Left ventricle myocardium superior (tissue), 1 donor: ENCODE data around the gene ERVV-1. TPM values are rescaled to one million over a fixed set of nuclear protein-coding genes. Genes with fewer than 3 reads are reported as not detected.
"Not testable (repeated sequence)": the region's sequence is repeated elsewhere in the genome, so short reads cannot be mapped to it uniquely, and the experiment has no call there.

Source experiments
- ATAC-seq: fragments of 200-7000 bp; cut with Tn5 transposase; one replicate; pipeline ENCODE4 v1.9.1; 2020; ENCODE audit warnings: mild to moderate bottlenecking, moderate library complexity
- DNase-seq: peaks from one replicate; pipeline ENCODE4 v3.0.0-alpha.2; 2020
- intact Hi-C: fragments of 100-400 bp; cut with micrococcal nuclease; formaldehyde crosslinking; loops from one replicate; pipeline ENCODE4 v1.11.0; 2022
- long read RNA-seq: library from polyadenylated mRNA; unstranded; transcript quantifications from one replicate; pipeline ENCODE4 v2.0.0, GENCODE V29; 2021
- total RNA-seq: library from RNA; stranded (reverse); fragmentation: NEBNext Ultra II Directional; extraction: Animal tissue kit (Norgen Biotek cat#: 25700); gene quantifications from one replicate; pipeline ENCODE4 v1.2.1, GENCODE V29; 2021
- donor health status: DM: no; HTN: yes; CAD: no; lungs with severe emphysema.

ERVV-1 gene, protein sequence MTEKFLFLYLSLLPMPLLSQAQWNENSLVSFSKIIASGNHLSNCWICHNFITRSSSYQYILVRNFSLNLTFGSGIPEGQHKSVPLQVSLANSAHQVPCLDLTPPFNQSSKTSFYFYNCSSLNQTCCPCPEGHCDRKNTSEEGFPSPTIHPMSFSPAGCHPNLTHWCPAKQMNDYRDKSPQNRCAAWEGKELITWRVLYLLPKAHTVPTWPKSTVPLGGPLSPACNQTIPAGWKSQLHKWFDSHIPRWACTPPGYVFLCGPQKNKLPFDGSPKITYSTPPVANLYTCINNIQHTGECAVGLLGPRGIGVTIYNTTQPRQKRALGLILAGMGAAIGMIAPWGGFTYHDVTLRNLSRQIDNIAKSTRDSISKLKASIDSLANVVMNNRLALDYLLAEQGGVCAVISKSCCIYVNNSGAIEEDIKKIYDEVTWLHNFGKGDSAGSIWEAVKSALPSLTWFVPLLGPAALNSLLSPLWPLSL
- total RNA-seq, result not detected
- long read RNA-seq, result 0 reads

DNA sequence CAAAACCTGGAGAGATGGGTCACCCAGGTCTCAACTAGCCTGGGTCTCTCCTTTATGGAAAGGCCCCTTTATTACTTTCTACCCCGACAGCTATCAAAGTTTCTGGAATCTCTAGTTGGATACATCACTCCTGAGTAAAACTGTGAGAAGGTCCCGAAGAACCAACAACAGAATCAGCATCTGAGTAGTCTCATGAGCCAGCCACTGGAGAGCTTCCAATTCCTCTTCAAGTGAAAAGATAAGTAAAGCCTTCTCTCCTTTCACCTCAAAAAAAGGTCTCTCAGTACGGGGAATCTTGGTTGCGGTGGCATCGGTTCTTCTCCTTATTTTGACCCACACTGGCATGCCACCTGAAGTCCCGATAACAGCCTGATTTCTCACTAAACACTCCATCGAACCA, at the start of gene ERVV-1:
Gene ERVV-1 (plus strand): TSS at position 301 of the 400 bp plus-strand sequence. CDS start 170 bp downstream, outside the sequence.
- intact Hi-C loops, result no loop called here
- ATAC-seq, result no peak
- no peak for DNase-seq

DNA sequence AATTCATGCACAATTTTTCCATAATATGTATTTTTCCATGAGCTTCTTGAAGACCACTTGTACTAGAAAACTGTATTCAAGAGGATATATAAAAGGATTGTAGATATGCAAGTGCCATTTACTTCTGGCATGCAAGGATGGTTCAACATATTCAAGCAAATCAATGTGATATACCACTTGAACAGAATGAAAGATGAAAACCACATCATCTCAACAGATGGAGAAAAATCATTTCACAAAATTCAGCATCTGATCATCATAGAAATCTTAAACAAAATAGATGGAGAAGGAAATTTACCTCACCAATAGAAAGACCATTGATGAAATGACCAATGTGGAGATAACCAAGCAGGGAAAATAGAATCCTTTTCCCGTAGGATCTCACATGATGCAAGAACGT, 45.9 kb upstream of the ERVV-1 start:
- DNase-seq (no peak), ATAC-seq (no peak)
- intact Hi-C loops, result no loop called here

DNA sequence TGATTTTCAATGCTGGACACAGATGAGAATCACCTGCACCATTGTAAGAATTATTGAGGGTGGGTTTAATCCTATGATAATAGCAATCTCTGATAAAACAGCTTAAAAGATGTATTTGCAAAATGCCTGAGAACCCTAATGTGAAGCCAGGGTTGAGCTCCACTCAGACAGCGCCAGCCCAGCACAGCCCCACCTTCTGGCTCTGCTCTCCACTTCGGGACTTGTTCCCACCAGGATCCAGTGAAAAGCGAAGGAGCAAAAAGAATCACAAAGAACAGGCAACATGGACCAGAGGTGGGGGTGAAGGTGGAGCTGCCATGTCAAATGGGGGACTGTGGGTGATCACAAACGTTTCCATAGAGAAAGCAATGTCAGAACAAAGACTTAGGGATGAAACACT, 32.4 kb upstream of the ERVV-1 start:
- intact Hi-C loops, result no loop called here
- no peak for ATAC-seq
- no peak for DNase-seq

DNA sequence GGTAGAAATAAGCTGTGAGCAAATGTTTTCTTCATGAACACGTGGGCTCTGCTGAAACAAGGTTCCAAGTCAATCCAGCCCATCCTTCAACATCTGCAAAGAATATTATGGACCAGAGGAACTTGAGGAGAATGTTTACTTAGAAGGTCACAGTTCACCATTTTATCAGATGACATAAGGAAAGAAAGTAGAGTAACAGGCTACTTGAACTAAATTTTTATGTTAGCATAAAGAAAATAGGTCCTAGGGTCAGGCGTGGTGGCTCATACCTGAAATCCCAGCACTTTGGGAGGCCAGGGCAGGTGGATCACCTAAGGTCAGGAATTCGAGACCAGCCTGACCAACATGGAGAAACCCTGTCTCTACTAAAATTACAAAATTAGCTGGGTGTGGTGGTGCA, 30.6 kb upstream of the ERVV-1 start:
- ATAC-seq, DNase-seq, intact Hi-C loops: not testable (repeated sequence)

DNA sequence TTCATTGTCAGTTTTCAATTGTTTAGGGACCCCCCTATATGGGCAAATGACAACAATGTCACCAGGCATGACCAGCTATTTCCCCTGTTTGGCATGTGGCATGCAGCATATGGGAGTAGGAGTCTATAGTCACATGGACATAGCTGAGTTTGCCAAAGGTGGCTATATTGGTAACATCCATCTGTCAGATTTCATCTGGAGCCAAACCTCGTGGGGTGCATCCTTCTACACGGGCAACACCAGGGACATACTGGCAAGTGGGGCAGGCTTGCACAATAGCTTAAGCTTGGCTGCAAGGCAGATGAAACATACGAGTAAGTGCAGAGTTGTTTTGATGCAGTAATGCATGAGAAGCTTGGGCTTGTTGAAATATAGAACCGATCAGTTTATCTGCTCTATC, 26.5 kb upstream of the ERVV-1 start:
- DNase-seq (no peak), ATAC-seq (no peak)
- intact Hi-C loops, result no loop called here

DNA sequence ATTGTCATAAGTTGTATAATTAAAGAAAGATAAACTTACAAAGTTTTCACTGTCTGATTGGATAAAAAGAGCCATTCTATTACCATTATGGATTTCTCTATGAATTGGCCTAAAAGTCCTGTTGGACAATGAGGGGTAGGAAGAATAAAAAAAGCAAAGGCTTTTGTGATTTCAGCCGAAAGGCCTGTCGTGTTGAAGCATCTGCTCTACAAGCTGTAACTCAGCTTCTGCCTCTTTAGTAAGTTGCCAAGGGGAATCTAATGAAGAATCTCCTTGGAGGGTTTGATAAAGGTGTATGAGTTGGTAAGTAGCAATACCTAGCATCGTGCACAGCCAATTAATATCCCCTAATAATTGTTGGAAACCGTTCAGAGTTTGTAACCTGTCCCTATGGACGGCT, 25.2 kb upstream of the ERVV-1 start:
- DNase-seq, result no peak

DNA sequence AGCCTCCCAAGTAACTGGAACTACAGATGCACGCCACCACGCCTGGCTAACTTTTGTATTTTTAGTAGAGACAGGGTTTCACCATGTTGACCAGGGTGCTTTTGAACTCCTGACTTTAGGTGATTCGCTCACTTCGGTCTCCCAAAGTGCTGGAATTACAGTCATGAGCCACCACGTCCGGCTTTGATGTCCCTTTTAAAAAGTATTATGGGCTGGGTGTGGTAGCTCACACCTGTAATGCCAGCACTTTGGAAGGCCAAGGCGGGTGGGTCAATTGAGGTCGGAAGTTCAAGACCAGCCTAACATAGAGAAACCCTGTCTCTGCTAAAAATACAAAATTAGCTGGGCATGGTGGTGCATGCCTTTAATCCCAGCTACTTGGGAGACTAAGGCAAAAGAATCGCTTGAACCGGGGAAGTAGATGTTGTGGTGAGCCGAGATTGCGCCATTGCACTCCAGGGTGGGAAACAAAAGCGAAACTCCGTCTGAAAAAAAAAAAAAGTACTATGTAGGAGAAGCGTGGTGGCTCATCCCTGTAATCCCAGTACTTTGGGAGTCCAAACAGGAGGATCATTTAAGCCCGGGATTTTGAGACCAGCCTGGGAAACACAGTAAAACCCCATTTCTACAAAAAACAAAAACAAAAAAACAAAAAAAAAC, 22.8 kb upstream of the ERVV-1 start:
- DNase-seq, result no peak
- intact Hi-C loops, result no loop called here
- ATAC-seq, result no peak

More for the DNA sequence above, 25.2 kb upstream of the ERVV-1 start:
- ATAC-seq, result no peak
- intact Hi-C loops, result no loop called here

DNA sequence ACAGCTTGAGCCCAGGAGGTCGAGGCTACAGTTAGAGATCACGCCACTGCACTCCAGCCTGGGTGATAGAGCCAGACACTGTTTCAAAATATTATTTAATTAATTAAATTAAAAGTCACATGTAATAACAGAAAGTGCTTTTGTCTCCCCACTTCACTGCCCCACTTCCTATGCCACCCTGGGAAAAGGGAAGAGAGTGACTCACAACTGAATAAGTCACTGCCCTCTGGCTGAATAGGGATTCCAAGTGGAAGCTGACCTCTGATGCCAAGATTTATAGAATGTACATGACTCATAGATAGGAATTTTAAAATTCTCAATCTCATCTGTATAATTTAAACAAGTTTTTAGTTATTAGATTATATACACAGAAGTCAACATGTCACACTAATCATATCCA, 22.2 kb upstream of the ERVV-1 start:
- intact Hi-C loops, result no loop called here
- DNase-seq, result no peak
- no peak for ATAC-seq

DNA sequence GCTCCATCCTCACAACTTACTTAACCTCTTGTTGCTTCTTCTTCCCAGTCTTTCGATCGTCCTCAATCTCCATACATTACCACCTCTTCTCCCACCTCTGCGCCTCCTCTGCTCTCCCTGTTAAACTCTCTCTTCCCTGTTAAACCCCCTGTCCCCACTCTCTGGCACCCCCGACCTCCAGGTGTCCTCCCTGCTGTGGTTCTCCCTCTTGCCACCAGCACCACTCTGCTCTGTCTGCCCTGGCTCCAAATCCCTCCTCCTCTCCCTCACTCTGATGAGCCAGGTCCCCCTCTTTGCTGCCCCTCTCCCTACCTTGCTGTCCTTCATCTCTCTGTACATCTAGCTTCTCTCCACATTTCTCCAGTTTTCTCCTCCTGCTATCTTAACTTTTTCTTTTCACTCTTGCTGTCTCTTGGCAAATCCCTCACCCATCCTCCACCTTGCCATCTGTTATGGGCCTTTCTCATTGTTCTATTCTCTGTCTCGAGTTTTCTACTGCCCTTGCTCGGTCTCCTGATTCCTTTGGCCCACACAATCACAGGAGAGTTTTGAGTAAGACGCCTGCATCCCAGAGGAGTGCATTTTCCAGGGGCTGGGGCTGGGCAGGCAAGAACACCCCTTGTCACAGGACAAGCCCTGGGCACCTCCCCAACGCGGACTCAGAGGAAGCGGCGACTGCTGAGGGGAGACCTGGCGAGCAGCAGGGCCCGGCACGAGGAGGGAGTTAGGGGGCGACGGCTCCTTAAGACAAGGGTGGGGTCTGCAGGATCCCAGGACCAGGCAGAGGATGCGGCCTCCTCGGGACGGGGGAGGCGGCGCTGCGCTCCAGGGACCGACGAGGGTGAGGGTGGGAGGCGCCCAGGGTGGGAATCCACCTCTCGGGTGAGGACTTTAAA, 21.4 kb upstream of the ERVV-1 start:
- peak; percentile 39 for DNase-seq
- intact Hi-C loops, result no loop called here
- peak; percentile 37 for ATAC-seq

DNA sequence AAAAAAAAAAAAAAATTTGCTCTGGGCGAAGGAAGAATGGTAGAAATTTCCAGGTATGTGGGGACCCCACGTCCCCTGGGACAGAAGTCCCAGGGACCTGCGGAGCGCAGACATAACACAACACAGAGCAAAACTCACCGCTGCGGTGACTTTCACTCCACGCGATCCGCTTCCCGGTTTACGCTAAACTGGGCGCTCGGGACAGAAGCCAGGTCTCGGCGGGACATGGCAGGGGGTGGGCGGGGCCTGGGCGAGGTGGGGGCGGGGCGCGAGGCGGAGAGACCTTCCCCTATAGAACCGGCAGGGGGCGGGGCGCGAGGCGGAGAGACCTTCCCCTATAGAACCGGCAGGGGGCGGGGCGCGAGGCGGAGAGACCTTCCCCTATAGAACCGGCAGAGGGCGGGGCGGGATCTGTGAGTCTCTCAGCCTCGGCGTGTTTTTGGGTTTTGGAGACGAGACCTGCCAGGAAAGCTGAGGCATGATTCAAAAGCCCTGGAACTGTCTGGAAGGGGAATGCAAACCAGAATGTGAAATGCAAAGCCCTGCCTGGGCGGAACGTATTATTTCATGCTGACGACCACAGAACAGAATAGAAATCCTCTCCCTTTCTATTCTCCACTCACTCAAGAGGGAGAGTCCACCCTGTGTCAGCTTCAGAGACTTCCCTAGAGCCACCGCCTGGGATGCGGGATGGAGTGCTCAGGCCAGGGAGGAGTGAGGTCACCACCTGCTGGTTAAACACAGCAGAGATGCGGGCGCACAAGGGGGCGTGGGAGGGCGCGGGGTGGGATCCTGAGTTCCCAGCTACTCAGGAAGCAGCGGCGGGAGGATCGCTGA, 20.2 kb upstream of the ERVV-1 start:
- ATAC-seq (peak; percentile 97), DNase-seq (peak; percentile 87)
- intact Hi-C loops, result no loop called here

DNA sequence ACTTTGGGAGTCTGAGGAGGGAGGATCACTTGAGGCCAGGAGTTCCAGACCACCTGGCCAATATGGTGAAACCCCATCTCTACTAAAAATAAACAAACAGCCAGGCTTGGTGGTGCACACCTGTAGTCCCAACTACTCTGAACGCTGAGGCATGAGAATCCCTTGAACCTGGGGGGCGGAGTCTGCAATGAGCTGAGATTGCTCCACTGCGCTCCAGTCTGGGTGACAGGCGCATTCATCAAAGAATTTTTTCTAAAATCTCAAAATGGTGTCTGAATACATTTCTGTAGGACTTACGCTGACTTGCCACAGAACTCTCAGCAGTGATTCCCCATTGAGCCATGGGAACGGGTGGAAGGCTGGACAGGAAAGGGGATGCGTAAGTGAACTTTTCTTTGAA, 18.0 kb upstream of the ERVV-1 start:
- no peak for DNase-seq
- intact Hi-C loops, result no loop called here
- no peak for ATAC-seq

DNA sequence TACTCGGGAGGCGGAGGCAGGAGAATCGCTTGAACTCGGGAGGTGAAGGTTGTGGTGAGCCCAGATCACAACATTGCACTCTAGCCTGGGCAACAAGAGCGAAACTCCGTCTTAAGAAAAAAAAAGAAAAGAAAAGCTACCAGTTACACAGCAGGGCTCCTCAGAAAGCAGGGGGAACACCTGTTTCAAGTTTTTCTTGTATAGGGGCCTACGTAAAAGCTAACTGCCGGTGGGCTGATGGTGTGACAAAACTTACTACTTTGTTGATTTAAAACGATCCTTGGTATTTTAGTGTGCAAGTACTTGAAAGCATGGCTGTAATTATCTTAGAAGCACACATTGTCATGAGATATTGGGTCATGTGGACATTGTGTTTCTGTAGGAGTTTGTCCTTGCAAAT, 15.7 kb upstream of the ERVV-1 start:
- DNase-seq, result no peak
- ATAC-seq, result no peak
- intact Hi-C loops, result no loop called here

DNA sequence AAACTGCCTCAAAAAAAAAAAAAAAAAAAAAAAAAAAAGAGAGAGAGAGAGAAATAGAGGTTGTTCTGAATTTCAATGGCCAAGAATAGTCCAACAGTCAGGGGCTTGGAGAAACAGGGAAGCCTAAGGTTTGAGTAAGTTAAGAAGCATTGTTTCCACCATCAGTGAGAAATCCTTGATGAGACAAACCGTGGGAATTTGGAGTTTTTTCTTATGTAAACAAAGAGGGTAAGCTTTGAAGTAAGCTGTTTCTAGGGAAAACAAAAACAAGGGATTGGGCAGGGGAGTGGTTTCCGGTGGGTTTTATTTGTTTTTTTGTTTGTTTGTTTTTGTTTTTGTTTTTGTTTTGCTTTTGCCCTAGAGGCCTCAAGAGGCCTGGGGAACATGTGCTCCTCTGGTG, 11.2 kb upstream of the ERVV-1 start:
- intact Hi-C loops, result no loop called here
- DNase-seq, result no peak
- no peak for ATAC-seq

DNA sequence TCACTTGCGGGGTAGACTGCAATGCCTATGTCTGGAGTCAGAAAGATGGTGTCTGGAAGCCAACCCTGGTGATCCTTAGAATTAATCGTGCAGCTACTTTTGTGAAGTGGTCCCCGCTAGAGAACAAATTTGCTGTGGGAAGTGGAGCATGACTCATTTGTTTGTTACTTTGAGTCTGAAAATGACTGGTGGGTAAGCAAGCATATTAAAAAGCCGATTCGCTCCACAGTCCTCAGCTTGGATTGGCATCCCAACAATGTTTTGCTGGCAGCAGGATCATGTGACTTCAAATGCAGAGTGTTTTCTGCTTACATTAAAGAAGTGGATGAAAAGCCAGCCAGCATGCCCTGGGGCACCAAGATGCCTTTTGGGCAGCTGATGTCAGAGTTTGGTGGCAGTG, 9.5 kb upstream of the ERVV-1 start:
- ATAC-seq, result no peak
- no peak for DNase-seq
- intact Hi-C loops, result no loop called here

DNA sequence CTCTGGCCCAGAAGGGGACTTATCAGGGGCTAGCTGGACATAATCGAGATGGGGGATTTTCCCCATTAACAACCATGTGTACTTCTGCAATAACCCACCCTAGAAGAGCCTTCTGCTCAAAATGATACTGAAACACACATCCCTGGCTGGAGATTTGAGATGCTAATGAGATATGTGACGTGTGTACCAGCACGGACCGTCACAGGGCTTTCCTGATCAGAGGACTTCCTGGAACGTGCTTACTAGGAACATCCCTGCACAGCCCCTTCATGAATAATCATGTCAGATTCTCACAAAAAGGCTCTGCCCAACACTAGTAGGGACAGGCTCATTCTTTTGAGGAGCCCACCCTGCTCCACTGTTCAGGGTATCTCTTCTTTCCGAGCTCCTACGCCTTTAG, 6.5 kb upstream of the ERVV-1 start:
- no peak for ATAC-seq
- intact Hi-C loops, result loop anchor here (5.0 kb wide), 1 partner anchor 235 kb away; no protein-coding TSS in a partner anchor
- no peak for DNase-seq

DNA sequence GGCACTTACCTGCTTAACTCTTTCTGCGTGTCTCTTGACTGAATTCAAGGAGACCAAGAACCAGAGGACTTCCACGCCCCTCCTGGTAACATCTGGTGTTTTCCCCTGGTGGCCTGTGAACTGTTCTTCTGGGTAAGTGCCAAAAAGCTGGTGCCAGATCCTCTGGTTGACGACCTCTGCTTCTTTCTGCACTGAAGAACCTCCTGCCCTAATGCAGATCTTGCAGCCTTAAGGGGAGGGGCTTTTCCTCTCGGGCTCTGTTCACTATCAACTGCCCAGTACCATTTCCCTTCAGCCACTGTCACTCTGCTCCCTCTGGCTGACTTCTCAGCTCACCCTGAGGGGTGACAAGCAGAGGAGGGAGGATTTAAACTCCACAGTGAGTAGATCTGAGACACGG, 6.1 kb upstream of the ERVV-1 start:
- peak; percentile 30 for ATAC-seq
- intact Hi-C loops, result loop anchor here (5.0 kb wide), 1 partner anchor 235 kb away; no protein-coding TSS in a partner anchor
- no peak for DNase-seq

DNA sequence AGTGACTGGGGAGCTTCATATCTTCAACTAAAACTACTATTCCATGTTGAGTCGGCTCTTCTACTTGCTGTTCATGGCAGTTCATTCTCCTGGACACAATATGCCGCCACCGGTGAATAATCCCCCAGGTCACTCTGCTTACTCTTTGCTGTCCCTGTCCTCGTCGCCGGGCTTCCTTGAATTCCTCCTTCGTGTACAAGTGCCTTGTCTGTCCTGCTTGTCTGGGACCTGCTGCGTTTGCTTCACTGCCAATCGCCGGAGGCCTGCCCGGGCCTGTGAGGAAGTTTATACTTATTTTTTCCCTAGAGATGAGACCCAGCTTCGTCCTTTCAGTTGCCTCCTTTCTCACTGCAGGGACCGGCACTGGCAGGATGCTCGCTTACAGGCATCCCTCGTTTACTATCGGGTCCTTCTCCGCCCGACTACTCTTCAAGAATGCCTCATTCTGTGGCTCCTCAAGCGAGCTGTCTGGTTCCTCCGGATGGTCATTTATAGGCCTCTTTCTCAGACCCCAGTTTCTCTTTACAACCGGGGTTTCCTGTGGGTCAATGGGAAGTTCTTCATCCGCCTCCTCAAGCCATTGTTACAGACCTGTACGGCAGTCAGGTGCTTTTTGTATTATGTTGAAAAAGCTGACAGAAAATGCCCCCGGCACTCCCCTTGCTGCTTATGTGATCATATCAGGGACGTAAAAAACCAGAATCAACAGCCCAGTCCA, 5.5 kb upstream of the ERVV-1 start:
- DNase-seq (no peak), ATAC-seq (no peak)
- intact Hi-C loops, result loop anchor here (5.0 kb wide), 1 partner anchor 234 kb away; no protein-coding TSS in a partner anchor

DNA sequence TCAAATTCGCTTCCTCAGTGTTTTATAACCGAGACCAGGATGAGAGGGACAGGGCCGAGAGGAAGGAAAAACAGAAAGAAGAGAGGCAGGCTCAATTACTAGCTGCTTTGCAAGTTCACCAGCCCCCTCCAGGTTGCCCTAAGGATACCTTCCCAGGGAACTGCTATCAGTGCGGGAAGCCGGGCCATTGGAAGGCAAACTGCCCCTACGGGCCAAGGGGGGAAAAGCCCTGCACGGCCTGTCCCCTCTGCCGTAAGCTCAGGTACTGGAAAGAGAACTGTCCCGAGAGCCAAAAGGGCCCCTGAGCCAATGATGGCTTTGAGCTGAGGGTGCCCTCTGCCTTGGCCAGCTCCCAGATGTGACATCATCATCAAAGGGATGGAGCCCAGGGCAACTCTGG, 3.2 kb upstream of the ERVV-1 start:
- no peak for DNase-seq
- ATAC-seq, result no peak
- intact Hi-C loops, result no loop called here
